ENCODE measurements around the gene PHF12.
"Not testable (repeated sequence)": the region's sequence is repeated elsewhere in the genome, so short reads cannot be mapped to it uniquely, and the experiment has no call there.

Gene PHF12

DNA sequence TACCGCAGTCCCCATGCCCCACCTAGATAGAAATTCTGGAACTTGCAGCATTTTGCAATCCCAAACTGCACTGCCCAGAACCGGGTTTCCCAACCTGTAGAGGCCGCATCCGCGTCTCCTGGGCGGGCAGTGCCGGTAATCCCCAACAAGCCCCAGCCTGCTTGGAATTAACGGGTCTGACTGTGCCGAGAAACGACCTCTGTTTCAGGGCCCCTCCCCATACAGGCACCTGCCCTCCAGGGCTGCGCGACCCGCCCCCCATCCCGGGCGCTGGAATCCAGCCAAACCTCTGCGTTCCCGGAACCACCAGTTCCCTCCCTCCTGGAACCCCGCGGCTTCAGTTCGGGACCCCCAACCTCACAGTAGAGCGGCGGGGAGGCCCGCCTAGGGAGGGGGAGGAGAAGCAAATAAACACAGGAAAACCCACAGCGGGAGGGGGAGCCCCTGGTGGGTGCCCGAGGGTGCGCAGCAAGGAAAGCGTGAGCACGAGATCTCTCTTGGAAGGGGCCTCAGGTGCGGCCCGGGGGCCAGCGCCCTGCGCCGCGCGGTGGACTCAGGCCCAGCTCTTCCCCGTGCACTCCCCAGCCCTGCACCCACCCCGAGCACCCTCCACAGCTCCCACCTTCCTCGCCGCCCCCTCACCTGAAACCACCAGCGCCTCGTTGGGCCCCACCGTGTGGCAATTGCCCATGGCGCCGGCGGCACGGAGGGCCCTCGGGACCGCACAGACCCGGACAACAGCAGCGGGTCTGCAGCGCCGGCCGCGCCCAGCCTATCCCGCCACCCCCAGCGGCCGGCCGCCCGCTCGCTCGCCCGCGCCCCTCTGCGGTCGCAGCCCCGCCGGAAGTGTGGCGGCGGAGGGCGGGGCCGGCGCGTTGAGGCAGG lies 54.2 kb downstream of the PHF12 start, which contains the start of gene FLOT2:
FLOT2 (minus strand) TSS at position 850 of the 885 bp plus-strand sequence; CDS start at position 691, 159 bp downstream.
- TF ChIP-seq EZH2 (IDR thresholded peaks at IDR 0.05; ENCODE audit: borderline replicate concordance, low read length), result no peak
- TF ChIP-seq, protein P1, sequence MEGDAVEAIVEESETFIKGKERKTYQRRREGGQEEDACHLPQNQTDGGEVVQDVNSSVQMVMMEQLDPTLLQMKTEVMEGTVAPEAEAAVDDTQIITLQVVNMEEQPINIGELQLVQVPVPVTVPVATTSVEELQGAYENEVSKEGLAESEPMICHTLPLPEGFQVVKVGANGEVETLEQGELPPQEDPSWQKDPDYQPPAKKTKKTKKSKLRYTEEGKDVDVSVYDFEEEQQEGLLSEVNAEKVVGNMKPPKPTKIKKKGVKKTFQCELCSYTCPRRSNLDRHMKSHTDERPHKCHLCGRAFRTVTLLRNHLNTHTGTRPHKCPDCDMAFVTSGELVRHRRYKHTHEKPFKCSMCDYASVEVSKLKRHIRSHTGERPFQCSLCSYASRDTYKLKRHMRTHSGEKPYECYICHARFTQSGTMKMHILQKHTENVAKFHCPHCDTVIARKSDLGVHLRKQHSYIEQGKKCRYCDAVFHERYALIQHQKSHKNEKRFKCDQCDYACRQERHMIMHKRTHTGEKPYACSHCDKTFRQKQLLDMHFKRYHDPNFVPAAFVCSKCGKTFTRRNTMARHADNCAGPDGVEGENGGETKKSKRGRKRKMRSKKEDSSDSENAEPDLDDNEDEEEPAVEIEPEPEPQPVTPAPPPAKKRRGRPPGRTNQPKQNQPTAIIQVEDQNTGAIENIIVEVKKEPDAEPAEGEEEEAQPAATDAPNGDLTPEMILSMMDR (IDR thresholded peaks at IDR 0.05; ENCODE audit: low read length), result peak; percentile 8
- no peaks in the 10 kb centered on the region for H3K9me3 ChIP-seq (ENCODE audit: low read length)
- peaks cover 21% of the 10 kb centered on the region for H3K79me2 ChIP-seq (ENCODE audit: insufficient read depth, low read length)
- peak within 1 kb of the TSS; percentile 91 for H3K9ac ChIP-seq (ENCODE audit: low read length)
- H2AFZ ChIP-seq (ENCODE audit: low read length), result no peak within 1 kb of the TSS
- H3K4me2 ChIP-seq (ENCODE audit: low read length), result peak within 1 kb of the TSS; percentile 94
- no peaks in the 10 kb centered on the region for H3K27me3 ChIP-seq (ENCODE audit: insufficient read depth, low read length)
- H3K27ac ChIP-seq (ENCODE audit: low read depth, low read length, poor library complexity, severe bottlenecking), result peak within 1 kb of the TSS; percentile 73
- peak within 1 kb of the TSS; percentile 90 for H3K4me3 ChIP-seq (ENCODE audit: low read depth, low read length, poor library complexity, severe bottlenecking)
- H3F3A ChIP-seq (ENCODE audit: insufficient read depth, low read length), result no peaks in the 10 kb centered on the region
- H4K20me1 ChIP-seq (ENCODE audit: insufficient read depth, low read length), result no peaks in the 10 kb centered on the region
- no peaks in the 10 kb centered on the region for H3K9me2 ChIP-seq (ENCODE audit: low read depth, low read length)
- peaks cover 8% of the 10 kb centered on the region for H3K36me3 ChIP-seq (ENCODE audit: insufficient read depth, low read length)
- peaks cover 61% of the 10 kb centered on the region for H3K4me1 ChIP-seq (ENCODE audit: insufficient read depth, low read length, severe bottlenecking)

DNA sequence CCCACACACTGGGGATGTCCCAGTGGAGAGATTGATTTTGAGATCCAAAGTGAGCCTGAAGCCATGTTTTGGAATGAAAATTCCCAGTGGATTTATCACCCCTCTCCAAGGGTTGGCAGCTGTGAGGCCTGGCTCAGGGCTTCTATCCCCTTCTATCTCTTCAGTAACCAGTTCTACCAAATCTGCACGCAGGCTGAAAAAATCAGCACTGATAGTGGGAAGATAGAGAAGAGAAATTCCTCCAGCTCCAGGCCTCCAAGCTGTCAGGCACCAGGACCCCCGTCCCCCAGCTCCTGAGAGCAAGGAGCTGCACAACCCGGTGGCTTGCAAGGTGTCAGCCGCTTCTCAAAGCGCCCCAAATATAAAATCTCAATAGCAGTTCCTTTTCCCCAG lies 54.8 kb downstream of the PHF12 start:
- Histone ChIP-seq H3K27me3 (ENCODE audit: insufficient read depth, low read length) (no peaks in the 10 kb centered on the region), H3F3A (ENCODE audit: insufficient read depth, low read length) (no peaks in the 10 kb centered on the region), H3K9me3 (ENCODE audit: low read length) (no peaks in the 10 kb centered on the region), H3K36me3 (ENCODE audit: insufficient read depth, low read length) (peaks cover 10% of the 10 kb centered on the region), H3K79me2 (ENCODE audit: insufficient read depth, low read length) (peaks cover 14% of the 10 kb centered on the region), H3K27ac (ENCODE audit: low read depth, low read length, poor library complexity, severe bottlenecking) (peak overlapping the region; percentile 65), H3K4me2 (ENCODE audit: low read length) (peak overlapping the region; percentile 94), H4K20me1 (ENCODE audit: insufficient read depth, low read length) (no peaks in the 10 kb centered on the region), H3K4me1 (ENCODE audit: insufficient read depth, low read length, severe bottlenecking) (peaks cover 54% of the 10 kb centered on the region), H3K9me2 (ENCODE audit: low read depth, low read length) (no peaks in the 10 kb centered on the region), H3K9ac (ENCODE audit: low read length) (peak overlapping the region; percentile 91), H2AFZ (ENCODE audit: low read length) (no peak overlapping the region), H3K4me3 (ENCODE audit: low read depth, low read length, poor library complexity, severe bottlenecking) (peak overlapping the region; percentile 90)
- TF ChIP-seq, protein P1 (IDR thresholded peaks at IDR 0.05; ENCODE audit: low read length), result no peak

DNA sequence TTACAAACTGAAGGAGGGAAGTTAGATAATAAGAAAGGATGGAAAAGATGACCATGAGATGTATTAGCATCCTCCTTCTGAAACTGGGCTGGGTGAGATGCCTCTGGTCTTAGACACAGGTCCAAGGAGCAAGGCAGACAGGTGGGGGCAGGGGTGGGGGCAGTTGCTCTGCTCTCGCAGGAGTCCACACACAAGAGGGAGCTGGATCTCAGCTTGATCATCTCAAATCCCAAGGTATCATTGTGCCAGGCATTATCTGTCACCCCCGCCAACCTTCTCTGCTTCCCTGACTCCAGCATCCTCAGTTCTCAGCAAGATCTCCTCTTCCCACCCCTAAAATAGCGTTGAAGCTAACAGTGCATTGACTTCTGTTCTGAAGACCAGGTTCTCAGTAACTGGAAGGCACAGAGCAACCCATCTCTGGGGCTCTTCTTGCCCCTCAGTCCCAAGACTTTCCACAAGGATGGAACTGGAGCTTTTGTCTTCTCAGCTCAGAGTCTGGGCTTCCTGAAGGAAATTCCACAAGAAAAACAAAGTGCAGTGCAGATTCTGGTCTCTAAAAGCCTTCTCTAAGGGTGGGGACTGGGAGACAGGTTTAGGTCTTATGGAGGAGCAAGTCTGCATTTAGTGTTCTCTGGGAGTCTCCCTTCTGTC lies 55.4 kb downstream of the PHF12 start:
- Histone ChIP-seq H3K27me3 (ENCODE audit: insufficient read depth, low read length) (no peaks in the 10 kb centered on the region), H3F3A (ENCODE audit: insufficient read depth, low read length) (no peaks in the 10 kb centered on the region), H3K9me3 (ENCODE audit: low read length) (no peaks in the 10 kb centered on the region), H3K9ac (ENCODE audit: low read length) (peak overlapping the region; percentile 91), H3K79me2 (ENCODE audit: insufficient read depth, low read length) (peaks cover 11% of the 10 kb centered on the region; the same call in 1 of the 2 replicates), H3K9me2 (ENCODE audit: low read depth, low read length) (no peaks in the 10 kb centered on the region), H2AFZ (ENCODE audit: low read length) (no peak overlapping the region), H3K4me2 (ENCODE audit: low read length) (peak overlapping the region; percentile 94), H3K36me3 (ENCODE audit: insufficient read depth, low read length) (peaks cover 16% of the 10 kb centered on the region), H4K20me1 (ENCODE audit: insufficient read depth, low read length) (no peaks in the 10 kb centered on the region), H3K4me3 (ENCODE audit: low read depth, low read length, poor library complexity, severe bottlenecking) (peak overlapping the region; percentile 90), H3K4me1 (ENCODE audit: insufficient read depth, low read length, severe bottlenecking) (peaks cover 49% of the 10 kb centered on the region), H3K27ac (ENCODE audit: low read depth, low read length, poor library complexity, severe bottlenecking) (peak overlapping the region; percentile 65)
- TF ChIP-seq, protein P1 (IDR thresholded peaks at IDR 0.05; ENCODE audit: low read length), result no peak
- no peak for TF ChIP-seq EZH2 (IDR thresholded peaks at IDR 0.05; ENCODE audit: borderline replicate concordance, low read length)

DNA sequence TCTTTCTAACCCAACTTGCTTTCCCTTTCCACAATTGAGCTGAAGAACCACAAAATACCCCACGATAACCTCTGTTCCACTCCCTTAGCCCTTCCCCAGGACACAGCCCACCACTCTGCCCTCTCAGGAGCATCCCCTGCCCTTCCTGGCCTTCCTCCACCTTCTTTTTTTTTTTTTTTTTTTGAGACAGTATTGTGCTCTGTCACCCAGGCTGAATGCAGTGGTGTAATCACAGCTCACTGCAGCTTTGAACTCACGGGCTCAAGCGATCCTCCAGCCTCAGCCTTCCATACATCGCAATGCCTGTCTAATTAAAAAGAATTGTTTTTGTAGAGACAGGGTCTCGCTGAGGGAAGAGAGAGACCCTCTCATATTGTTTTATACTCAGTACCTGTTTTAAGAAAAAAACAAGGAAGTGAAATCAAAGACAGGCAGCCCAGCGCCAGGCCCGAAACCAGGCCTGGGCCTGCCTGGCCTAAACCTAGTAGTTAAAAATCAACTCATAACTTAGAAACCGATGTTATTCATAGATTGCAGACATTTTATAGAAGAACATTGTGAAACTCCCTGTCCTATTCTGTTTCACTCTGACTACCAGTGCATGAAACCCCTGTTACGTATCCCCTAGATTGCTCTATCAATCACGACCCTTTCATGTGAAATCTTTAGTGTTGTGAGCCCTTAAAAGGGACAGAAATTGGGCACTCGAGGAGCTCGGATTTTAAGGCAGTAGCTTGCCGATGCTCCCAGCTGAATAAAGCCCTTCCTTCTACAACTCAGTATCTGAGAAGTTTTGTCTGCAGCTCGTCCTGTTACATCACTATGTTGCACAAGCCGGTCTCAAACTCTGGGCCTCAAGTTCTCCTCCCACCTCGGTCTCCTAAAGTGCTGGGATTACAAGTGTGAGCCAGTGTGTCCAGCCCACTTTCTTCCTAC lies 57.8 kb downstream of the PHF12 start:
- H3K9me3 ChIP-seq (ENCODE audit: low read length); H3K9me2 ChIP-seq (ENCODE audit: low read depth, low read length); H3K27me3 ChIP-seq (ENCODE audit: insufficient read depth, low read length); H2AFZ ChIP-seq (ENCODE audit: low read length); H3K36me3 ChIP-seq (ENCODE audit: insufficient read depth, low read length); H3F3A ChIP-seq (ENCODE audit: insufficient read depth, low read length); H4K20me1 ChIP-seq (ENCODE audit: insufficient read depth, low read length): not testable (repeated sequence)
- Histone ChIP-seq H3K9ac (ENCODE audit: low read length) (peak overlapping the region; percentile 43; the same call in 1 of the 2 replicates), H3K27ac (ENCODE audit: low read depth, low read length, poor library complexity, severe bottlenecking) (peak overlapping the region; percentile 84), H3K4me1 (ENCODE audit: insufficient read depth, low read length, severe bottlenecking) (peaks cover 53% of the 10 kb centered on the region), H3K4me2 (ENCODE audit: low read length) (peak overlapping the region; percentile 37; the same call in 1 of the 2 replicates), H3K79me2 (ENCODE audit: insufficient read depth, low read length) (peaks cover 11% of the 10 kb centered on the region; the same call in 1 of the 2 replicates), H3K4me3 (ENCODE audit: low read depth, low read length, poor library complexity, severe bottlenecking) (peak overlapping the region; percentile 17)
